Neuronal stem cell (in vitro differentiated cells): ENCODE results near the gene RETSAT.
A peak's percentile ranks its signal among the peaks of the same experiment; 100 is the strongest.

Experiments used
- DNase-seq: peaks from one replicate; pipeline ENCODE4 v3.0.0-alpha.2; 2013; ENCODE audit warnings: low spot score
- H2AFZ ChIP-seq: one replicate; pipeline ENCODE4 v1.6.1; 2013; ENCODE audit warnings: mild to moderate bottlenecking, low read length, inconsistent platforms
- H2AK5ac ChIP-seq: 2 replicates; pipeline ENCODE4 v1.6.1; 2013; ENCODE audit warnings: low read depth, mild to moderate bottlenecking, inconsistent platforms, low read length, moderate library complexity, mixed read lengths
- H2BK120ac ChIP-seq: 2 replicates; pipeline ENCODE4 v1.6.1; 2013; ENCODE audit warnings: low read depth, mild to moderate bottlenecking, inconsistent platforms, low read length, moderate library complexity, mixed read lengths
- H2BK12ac ChIP-seq: one replicate; pipeline ENCODE4 v1.6.1; 2013; ENCODE audit warnings: low read length, inconsistent platforms
- H2BK15ac ChIP-seq: 2 replicates; pipeline ENCODE4 v1.6.1; 2013; ENCODE audit warnings: mild to moderate bottlenecking, low read length, inconsistent platforms, mixed read lengths
- H2BK5ac ChIP-seq: one replicate; pipeline ENCODE4 v1.6.1; 2013; ENCODE audit warnings: inconsistent platforms, mild to moderate bottlenecking, low read length, moderate library complexity
- H3K14ac ChIP-seq: one replicate; pipeline ENCODE4 v1.6.1; 2013; ENCODE audit warnings: low read length, inconsistent platforms
- H3K18ac ChIP-seq: 2 replicates; pipeline ENCODE4 v1.6.1; 2013; ENCODE audit warnings: low read length, inconsistent platforms
- H3K23ac ChIP-seq: 2 replicates; pipeline ENCODE4 v1.6.1; 2013; ENCODE audit warnings: low read depth, mild to moderate bottlenecking, mixed read lengths, low read length, inconsistent platforms; ENCODE audit not compliant: poor library complexity
- H3K27ac ChIP-seq: replicated peaks from 3 replicates; pipeline ENCODE4 v1.5.1; 2013; ENCODE audit warnings: low read length, inconsistent platforms
- H3K27me3 ChIP-seq, 3 experiments: 2 replicates each; pipeline ENCODE4 v1.6.1; 2013; ENCODE audit warnings: low read length in 3 of 3, mild to moderate bottlenecking in 2 of 3, inconsistent platforms in 1 of 3, low read depth in 1 of 3, mixed read lengths in 1 of 3, moderate library complexity in 1 of 3; ENCODE audit not compliant: control insufficient read depth in 3 of 3, insufficient read depth in 3 of 3
- H3K36me3 ChIP-seq, 2 donors: replicated peaks in 1 of 2; 2 replicates each; pipeline ENCODE4 v1.6.1; 2013; ENCODE audit warnings: low read length in 2 of 2; ENCODE audit not compliant: control insufficient read depth in 2 of 2, insufficient read depth in 2 of 2
- H3K4ac ChIP-seq: 2 replicates; pipeline ENCODE4 v1.6.1; 2013; ENCODE audit warnings: inconsistent platforms, mild to moderate bottlenecking, low read length, moderate library complexity
- H3K4me1 ChIP-seq, 2 donors: 1 replicate in 1 of 2; 2 replicates in 1 of 2; pipeline ENCODE4 v1.6.1; 2013; ENCODE audit warnings: low read length in 2 of 2, low read depth in 1 of 2; ENCODE audit not compliant: control insufficient read depth in 2 of 2, insufficient read depth in 1 of 2
- H3K4me2 ChIP-seq: one replicate; pipeline ENCODE4 v1.6.1; 2013; ENCODE audit warnings: mild to moderate bottlenecking, low read length, inconsistent platforms; ENCODE audit not compliant: insufficient read depth, poor library complexity, severe bottlenecking
- H3K4me3 ChIP-seq, 2 donors: 2 replicates each; pipeline ENCODE4 v1.5.1; 2013; ENCODE audit warnings: low read length in 2 of 2, mild to moderate bottlenecking in 2 of 2, inconsistent platforms in 1 of 2, moderate library complexity in 1 of 2
- H3K79me1 ChIP-seq: one replicate; pipeline ENCODE4 v1.6.1; 2013; ENCODE audit warnings: low read depth, mild to moderate bottlenecking, inconsistent platforms, low read length, moderate library complexity
- H3K9ac ChIP-seq: one replicate; pipeline ENCODE4 v1.6.1; 2013; ENCODE audit warnings: mild to moderate bottlenecking, low read depth, low read length, inconsistent platforms; ENCODE audit not compliant: poor library complexity
- H3K9me3 ChIP-seq, 2 donors: replicated peaks in 1 of 2; 2 replicates each; pipeline versions ENCODE3 to v1.6.1; 2013; ENCODE audit warnings: low read length in 2 of 2, mild to moderate bottlenecking in 2 of 2, inconsistent platforms in 1 of 2, low read depth in 1 of 2, mixed read lengths in 1 of 2, moderate library complexity in 1 of 2; ENCODE audit not compliant: control insufficient read depth in 2 of 2, insufficient read depth in 1 of 2
- H4K8ac ChIP-seq: one replicate; pipeline ENCODE4 v1.6.1; 2013; ENCODE audit warnings: low read depth, mild to moderate bottlenecking, inconsistent platforms, low read length, moderate library complexity
- H4K91ac ChIP-seq: one replicate; pipeline ENCODE4 v1.6.1; 2013; ENCODE audit warnings: low read length, low read depth, mild to moderate bottlenecking, inconsistent platforms; ENCODE audit not compliant: poor library complexity
- WGBS, 2 donors: extraction: QIAGEN DNeasy Blood & Tissue Kit; methylation state at CpG; one replicate each; pipeline ENCODE4 v1.1.7; 2013; ENCODE audit warnings: missing lambda C conversion rate in 2 of 2, mixed read lengths in 1 of 2; ENCODE audit not compliant: insufficient read length in 2 of 2, insufficient replicate concordance in 1 of 2; ENCODE audit errors: extremely low coverage in 2 of 2; 5-methylcytosine and 5-hydroxymethylcytosine counted together

Gene RETSAT

DNA sequence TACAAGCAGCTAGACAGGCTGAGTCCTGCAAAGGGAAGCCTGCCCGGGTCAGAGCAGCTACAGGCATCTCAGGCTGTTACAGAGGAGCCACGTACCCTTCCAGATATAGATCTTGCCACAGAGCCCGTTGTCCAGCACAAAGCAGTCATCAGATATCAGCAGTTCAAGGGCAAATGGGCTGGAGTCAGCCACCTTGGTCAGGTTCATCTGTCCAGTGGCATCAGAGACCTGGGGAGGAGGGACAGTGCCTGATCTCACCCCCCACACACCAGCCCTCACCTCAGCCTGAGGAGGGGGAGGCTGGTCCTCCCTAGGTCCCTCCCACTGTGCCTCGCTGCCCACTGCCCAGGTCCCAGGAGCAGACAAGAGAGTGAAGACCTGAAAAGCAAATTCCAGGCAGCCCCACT lies 43.6 kb upstream of the RETSAT start:
- Histone ChIP-seq H3K36me3 (no peaks in the 10 kb centered on the region), H3K14ac (no peak overlapping the region), H3K4me1 (peaks cover 0 to 5% of the 10 kb centered on the region in 2 donors), H2BK15ac (no peak overlapping the region), H3K4ac (no peak overlapping the region), H3K9ac (peak overlapping the region; percentile 46), H3K27ac (no peak overlapping the region), H4K91ac (no peak overlapping the region), H3K18ac (no peak overlapping the region), H3K9me3 (no peaks in the 10 kb centered on the region), H2AFZ (no peak overlapping the region), H3K23ac (peak overlapping the region; percentile 44), H3K79me1 (peaks cover 2% of the 10 kb centered on the region), H3K4me3 (no peak overlapping the region), H2BK5ac (no peak overlapping the region), H3K27me3 (peaks cover 0 to 2% (median 0%) of the 10 kb centered on the region in 3 experiments), H2BK12ac (peak overlapping the region; percentile 6), H2AK5ac (peak overlapping the region; percentile 52), H2BK120ac (no peak overlapping the region), H3K4me2 (peak overlapping the region; percentile 14), H4K8ac (no peak overlapping the region)
- WGBS, 2 donors: no CpG with 5 or more reads among the region's 4 CpGs
- DNase-seq: no peak

DNA sequence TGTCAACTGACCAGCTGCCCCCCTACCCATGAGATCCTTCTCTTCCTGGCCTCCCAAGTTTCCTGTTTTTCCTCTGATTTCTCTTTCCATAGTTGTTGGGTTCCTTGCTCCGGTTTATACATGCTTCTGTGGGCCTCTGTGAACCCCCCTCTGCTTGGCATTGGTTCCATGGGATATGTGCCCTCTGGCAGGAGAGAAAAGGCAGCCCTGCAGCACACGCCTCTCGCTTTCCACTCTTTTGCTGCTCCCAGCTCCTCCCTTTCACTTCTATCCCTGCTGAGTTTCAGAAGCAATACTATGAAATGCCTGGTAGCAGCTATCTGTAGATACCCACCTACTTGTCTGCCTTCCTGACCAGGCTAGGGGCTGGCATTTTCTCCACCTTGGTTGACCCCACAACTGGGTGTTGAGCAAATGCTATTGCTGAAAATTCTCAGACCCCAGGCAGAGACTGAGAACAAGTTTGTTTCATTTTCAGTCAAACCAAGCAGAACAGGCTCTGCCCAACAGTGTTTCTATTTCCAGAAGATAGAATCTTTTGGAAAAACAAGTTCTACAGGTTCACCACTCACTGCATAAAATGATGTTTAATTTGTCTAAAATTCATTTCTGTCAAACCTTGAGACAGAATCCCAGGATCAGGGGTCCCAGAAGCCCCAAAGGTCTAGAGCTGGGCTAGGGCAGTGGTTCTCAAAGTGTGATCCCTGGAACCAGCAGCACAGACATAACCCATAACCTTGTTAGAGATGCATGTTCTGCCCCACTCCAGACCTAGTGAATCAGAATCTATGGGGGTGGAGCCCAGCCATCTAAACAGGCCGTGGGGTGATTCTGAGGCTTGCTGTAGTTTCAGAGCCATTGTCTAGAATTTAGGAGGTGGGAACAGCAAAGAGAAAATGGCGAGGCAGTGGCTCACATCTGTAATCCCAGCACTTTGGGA lies 42.5 kb upstream of the RETSAT start:
- Histone ChIP-seq H2BK15ac (no peak overlapping the region), H2BK5ac (no peak overlapping the region), H3K9ac (no peak overlapping the region), H4K8ac (no peak overlapping the region), H3K27me3 (peaks cover 0 to 2% (median 0%) of the 10 kb centered on the region in 3 experiments), H3K4ac (no peak overlapping the region), H3K23ac (no peak overlapping the region), H3K4me1 (peaks cover 2 to 5% of the 10 kb centered on the region in 2 donors), H2AFZ (peak overlapping the region; percentile 12), H3K14ac (no peak overlapping the region), H3K36me3 (no peaks in the 10 kb centered on the region), H2BK12ac (no peak overlapping the region), H3K27ac (no peak overlapping the region), H3K79me1 (peaks cover 2% of the 10 kb centered on the region), H3K9me3 (no peaks in the 10 kb centered on the region), H3K4me2 (no peak overlapping the region), H2AK5ac (no peak overlapping the region), H2BK120ac (no peak overlapping the region), H3K18ac (no peak overlapping the region), H4K91ac (no peak overlapping the region), H3K4me3 (no peak overlapping the region)
- WGBS, 2 donors: no CpG with 5 or more reads among the region's 5 CpGs
- no peak for DNase-seq

- Histone ChIP-seq H4K91ac (no peak overlapping the region), H2BK120ac (no peak overlapping the region), H2BK12ac (no peak overlapping the region), H3K4me2 (no peak overlapping the region), H4K8ac (no peak overlapping the region), H3K23ac (no peak overlapping the region), H3K9me3 (no peaks in the 10 kb centered on the region), H2BK5ac (no peak overlapping the region), H3K36me3 (peaks cover 0 to 1% of the 10 kb centered on the region in 2 donors), H3K27me3 (no peaks in the 10 kb centered on the region), H3K14ac (no peak overlapping the region), H2AK5ac (no peak overlapping the region), H3K4me1 (peaks cover 2 to 5% of the 10 kb centered on the region in 2 donors), H3K27ac (no peak overlapping the region), H2BK15ac (no peak overlapping the region), H3K4ac (no peak overlapping the region), H3K79me1 (peaks cover 2% of the 10 kb centered on the region), H2AFZ (no peak overlapping the region), H3K18ac (no peak overlapping the region), H3K9ac (no peak overlapping the region), H3K4me3 (no peak overlapping the region)
- no CpG with 5 or more reads among the region's 14 CpGs for WGBS, 2 donors
- no peak for DNase-seq
Measured at GRCh38 chr2:85395912-85396475, 41.7 kb upstream of the RETSAT start.

GRCh38 chr2:85394976-85395375 lies 40.6 kb upstream of the RETSAT start:
- H3K4ac ChIP-seq: no peak overlapping the region
- peaks cover 5 to 6% of the 10 kb centered on the region in 2 donors for H3K36me3 ChIP-seq
- peak overlapping the region; percentile 10 for H3K9ac ChIP-seq
- H3K9me3 ChIP-seq: no peaks in the 10 kb centered on the region
- no peak overlapping the region for H3K4me2 ChIP-seq
- no peak overlapping the region for H3K27ac ChIP-seq
- no peak overlapping the region for H3K4me3 ChIP-seq
- H4K8ac ChIP-seq: no peak overlapping the region
- H3K18ac ChIP-seq: peak overlapping the region; percentile 9
- no peak overlapping the region for H2BK12ac ChIP-seq
- no peak overlapping the region for H3K23ac ChIP-seq
- H2BK5ac ChIP-seq: no peak overlapping the region
- H3K4me1 ChIP-seq: peaks cover 2 to 5% of the 10 kb centered on the region in 2 donors
- H4K91ac ChIP-seq: no peak overlapping the region
- no peak overlapping the region for H3K14ac ChIP-seq
- no peak for DNase-seq
- H3K27me3 ChIP-seq: no peaks in the 10 kb centered on the region
- H2AFZ ChIP-seq: no peak overlapping the region
- no peak overlapping the region for H2BK15ac ChIP-seq
- no peak overlapping the region for H2AK5ac ChIP-seq
- no CpG with 5 or more reads among the region's 6 CpGs for WGBS, 2 donors
- peaks cover 2% of the 10 kb centered on the region for H3K79me1 ChIP-seq
- H2BK120ac ChIP-seq: no peak overlapping the region
